Stimulated activated naive CD8-positive, alpha-beta T cell treated with anti-CD3 and anti-CD28 coated beads, Interleukin-15, amount 100 ng/mL, for 72 hours (primary cell): ENCODE measurements around the gene NTF4.
"Not testable (repeated sequence)": the region's sequence is repeated elsewhere in the genome, so short reads cannot be mapped to it uniquely, and the experiment has no call there.

ENCODE experiments used
- ATAC-seq: fragments of 150-1000 bp; cut with Tn5 transposase; 2 replicates; pipeline ENCODE4 v1.10.0; 2021; ENCODE audit warnings: mild to moderate bottlenecking, moderate library complexity
- DNase-seq, 2 donors: peaks; one replicate each; pipeline ENCODE4 v3.0.0; 2021 to 2022
- H3K27ac Mint-ChIP-seq, 2 donors: one replicate each; pipeline ENCODE4 v1.8.0; 2022; ENCODE audit warnings: mild to moderate bottlenecking in 2 of 2, mixed read lengths in 2 of 2, moderate library complexity in 2 of 2
- H3K27me3 Mint-ChIP-seq: one replicate; pipeline ENCODE4 v1.8.0; 2022; ENCODE audit warnings: mixed read lengths
- H3K4me1 Mint-ChIP-seq: one replicate; pipeline ENCODE4 v1.8.0; 2022; ENCODE audit warnings: mild to moderate bottlenecking, mixed read lengths
- H3K4me3 Mint-ChIP-seq, 2 donors: one replicate each; pipeline ENCODE4 v1.8.0; 2022; ENCODE audit warnings: mild to moderate bottlenecking in 2 of 2, mixed read lengths in 2 of 2, moderate library complexity in 1 of 2
- H3K9me3 Mint-ChIP-seq, 2 donors: one replicate each; pipeline ENCODE4 v1.8.0; 2022; ENCODE audit warnings: mixed read lengths in 2 of 2

NTF4 gene

GRCh38 chr19:49071860-49072547 is 7.4 kb upstream of the NTF4 start:
- Mint-ChIP-seq H3K4me1 (peaks cover 12% of the 10 kb centered on the region), H3K27me3 (peaks cover 92% of the 10 kb centered on the region), H3K9me3 (peaks cover 5 to 16% of the 10 kb centered on the region in 2 donors), H3K27ac (no peak overlapping the region), H3K4me3 (peak overlapping the region in 1 of 2 donors; percentile 16)
- ATAC-seq, result no peak
- no peak for DNase-seq

- DNase-seq (no peak), ATAC-seq (no peak)
- Mint-ChIP-seq H3K9me3 (peaks cover 5 to 16% of the 10 kb centered on the region in 2 donors), H3K4me1 (peaks cover 12% of the 10 kb centered on the region), H3K4me3 (no peak overlapping the region), H3K27me3 (peaks cover 97% of the 10 kb centered on the region), H3K27ac (no peak overlapping the region)
Observed at GRCh38 chr19:49070416-49070815, 5.8 kb upstream of the NTF4 start.

- DNase-seq (no peak), ATAC-seq (no peak)
- Mint-ChIP-seq H3K27me3 (peaks cover 93% of the 10 kb centered on the region), H3K9me3 (peaks cover 5 to 16% of the 10 kb centered on the region in 2 donors), H3K4me3 (no peak overlapping the region), H3K27ac (no peak overlapping the region), H3K4me1 (peaks cover 12% of the 10 kb centered on the region)
Observed at GRCh38 chr19:49069026-49069425, 4.4 kb upstream of the NTF4 start.

GRCh38 chr19:49067554-49067953 is 2.9 kb upstream of the NTF4 start:
- peaks cover 1% of the 10 kb centered on the region for H3K4me1 Mint-ChIP-seq
- DNase-seq (no peak), ATAC-seq (no peak)
- H3K27ac Mint-ChIP-seq, result no peak overlapping the region
- H3K27me3 Mint-ChIP-seq, result peaks cover 90% of the 10 kb centered on the region
- no peak overlapping the region for H3K4me3 Mint-ChIP-seq
- H3K9me3 Mint-ChIP-seq, result peaks cover 5 to 16% of the 10 kb centered on the region in 2 donors

GRCh38 chr19:49065905-49066512 is 1.4 kb upstream of the NTF4 start:
- Mint-ChIP-seq H3K27ac (no peak overlapping the region), H3K4me1 (no peaks in the 10 kb centered on the region)

DNA sequence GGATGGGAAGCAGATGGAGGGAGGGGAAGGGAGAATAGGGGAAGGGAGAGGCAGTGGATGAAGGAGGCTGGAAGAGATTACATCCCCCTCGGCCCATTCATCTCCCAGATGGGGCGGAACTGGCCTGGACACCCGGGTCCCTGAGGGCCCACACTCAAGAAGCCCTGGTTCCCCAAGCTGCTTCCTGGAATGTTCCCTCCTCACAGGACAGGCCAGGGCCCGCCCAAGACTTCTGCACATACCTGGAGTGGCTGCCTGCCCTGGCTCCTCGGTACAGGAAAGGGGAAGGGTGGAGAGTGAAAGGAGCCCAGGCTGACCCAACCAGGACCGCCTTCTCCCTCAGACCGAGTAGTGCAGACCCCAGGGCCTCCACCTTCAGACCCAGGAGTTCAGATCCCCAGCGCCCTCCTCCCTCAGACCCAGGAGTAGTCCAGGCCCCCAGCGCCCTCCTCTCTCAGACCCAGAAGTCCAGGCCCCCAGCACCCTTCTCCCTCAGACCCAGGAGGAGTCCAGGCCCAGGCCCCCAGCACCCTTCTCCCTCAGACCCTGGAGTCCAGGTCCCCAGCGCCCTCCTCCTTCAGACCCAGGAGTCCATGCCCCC is 489 bp downstream of the NTF4 start:
- Mint-ChIP-seq H3K4me1 (no peaks in the 10 kb centered on the region), H3K27me3 (peaks cover 87% of the 10 kb centered on the region), H3K9me3 (peaks cover 0 to under 1% of the 10 kb centered on the region in 2 donors), H3K4me3 (no peak overlapping the region), H3K27ac (no peak overlapping the region)
- DNase-seq, result no peak
- peak; percentile 47 for ATAC-seq

More at GRCh38 chr19:49065905-49066512, 1.4 kb upstream of the NTF4 start:
- H3K9me3 Mint-ChIP-seq, result peaks cover 5 to 16% of the 10 kb centered on the region in 2 donors
- DNase-seq (no peak), ATAC-seq (no peak)
- H3K4me3 Mint-ChIP-seq, result no peak overlapping the region
- H3K27me3 Mint-ChIP-seq, result peaks cover 87% of the 10 kb centered on the region

- peaks cover 87% of the 10 kb centered on the region for H3K27me3 Mint-ChIP-seq
- H3K4me3 Mint-ChIP-seq, result no peak overlapping the region
- H3K4me1 Mint-ChIP-seq, result peaks cover 19% of the 10 kb centered on the region
- H3K9me3 Mint-ChIP-seq, result no peaks in the 10 kb centered on the region
- DNase-seq (no peak), ATAC-seq (no peak)
- no peak overlapping the region for H3K27ac Mint-ChIP-seq
Observed at GRCh38 chr19:49061445-49061844, 3.2 kb downstream of the NTF4 start.

- H3K27me3 Mint-ChIP-seq, result peaks cover 87% of the 10 kb centered on the region
- ATAC-seq, result no peak
- no peak overlapping the region for H3K4me3 Mint-ChIP-seq
- peaks cover 23% of the 10 kb centered on the region for H3K4me1 Mint-ChIP-seq
- no peak for DNase-seq
- H3K9me3 Mint-ChIP-seq, result no peaks in the 10 kb centered on the region
- H3K27ac Mint-ChIP-seq, result no peak overlapping the region
Observed at GRCh38 chr19:49061000-49061399, 3.6 kb downstream of the NTF4 start.

DNA sequence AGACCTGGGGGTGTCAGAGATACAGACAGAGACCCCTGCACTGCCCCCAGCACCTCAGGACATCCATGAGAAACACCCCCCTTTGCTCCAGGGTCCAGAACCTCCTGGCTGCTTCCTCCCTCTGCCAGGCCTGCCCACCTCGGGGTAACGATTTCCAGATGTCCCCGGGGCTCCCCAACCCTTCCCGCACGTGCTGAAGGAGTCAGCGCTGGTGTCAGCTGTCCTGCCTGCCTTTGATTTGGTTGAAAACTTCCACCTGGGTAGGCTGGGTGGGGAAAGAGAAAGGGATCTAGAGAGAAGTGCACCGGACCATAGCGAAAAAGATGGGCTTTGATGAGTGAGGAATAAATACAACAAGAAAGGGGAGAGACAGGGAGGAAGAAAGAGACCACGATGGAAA is 5.6 kb downstream of the NTF4 start:
- ATAC-seq (no peak), DNase-seq (no peak)
- Mint-ChIP-seq H3K4me3 (no peak overlapping the region), H3K27ac (no peak overlapping the region), H3K4me1 (peaks cover 25% of the 10 kb centered on the region), H3K9me3 (no peaks in the 10 kb centered on the region), H3K27me3 (peaks cover 84% of the 10 kb centered on the region)

DNA sequence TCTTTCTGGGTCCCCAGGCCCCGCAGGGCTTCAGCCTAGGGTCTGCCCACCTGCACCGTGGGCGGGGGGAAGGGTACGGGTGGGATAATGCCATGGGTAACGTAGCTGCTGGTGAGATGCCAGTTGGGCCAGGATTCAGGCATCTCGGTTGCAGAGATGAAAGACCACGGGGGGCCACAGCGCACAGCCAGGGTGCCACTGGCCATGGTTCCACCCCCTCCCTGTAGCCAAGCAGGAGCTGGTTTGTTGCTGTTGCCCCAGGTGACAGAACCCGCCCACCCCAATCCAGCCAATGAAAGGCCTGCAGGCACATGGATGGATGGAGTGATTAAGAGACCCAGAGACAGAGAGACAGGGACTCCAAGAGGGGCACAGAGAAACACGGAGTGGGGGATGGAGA is 6.1 kb downstream of the NTF4 start:
- ATAC-seq (no peak), DNase-seq (peak in 1 of 2 donors; percentile 33)
- Mint-ChIP-seq H3K4me1 (peaks cover 25% of the 10 kb centered on the region), H3K27ac (no peak overlapping the region), H3K9me3 (no peaks in the 10 kb centered on the region), H3K27me3 (peaks cover 79% of the 10 kb centered on the region), H3K4me3 (no peak overlapping the region)

DNA sequence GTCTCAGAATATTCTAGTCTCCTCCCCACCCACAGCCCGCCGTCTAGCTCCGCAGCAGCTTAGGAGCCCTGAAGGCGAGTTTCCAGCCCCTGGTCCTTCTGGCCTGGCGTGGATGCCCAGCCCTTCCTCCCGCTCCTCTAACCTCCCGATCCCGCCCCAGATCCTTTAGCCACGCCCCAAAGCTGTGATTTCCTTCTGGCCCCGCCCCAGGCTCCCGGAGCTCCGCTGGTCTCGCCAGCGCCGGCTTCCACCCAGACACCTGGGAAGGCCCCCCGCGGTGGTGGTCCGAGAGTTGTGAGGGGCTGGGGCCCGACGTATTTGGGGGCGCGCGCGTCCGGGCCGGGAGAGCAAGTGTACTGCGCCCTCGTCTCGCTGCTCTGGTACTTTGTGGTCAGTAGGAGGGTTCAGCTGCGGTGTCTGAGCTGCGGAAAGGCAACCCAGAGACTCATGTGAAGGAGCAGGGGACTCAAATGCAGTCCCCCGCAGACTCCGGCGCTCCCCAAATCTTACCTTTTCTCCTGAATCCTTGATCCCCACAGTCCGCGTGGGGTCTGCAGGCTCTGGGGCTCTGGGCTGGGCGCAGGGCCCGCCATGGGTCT is 6.9 kb downstream of the NTF4 start, which contains the start of gene CGB7:
Gene CGB7, minus strand, starts transcription at position 114 of the 599 bp plus-strand sequence. CDS start 2,374 bp downstream, outside the sequence.
- DNase-seq (peak in 1 of 2 donors; percentile 23), ATAC-seq (no peak)
- Mint-ChIP-seq H3K27me3 (peaks cover 73% of the 10 kb centered on the region), H3K27ac (no peak within 1 kb of the TSS), H3K9me3 (no peaks in the 10 kb centered on the region), H3K4me1 (peaks cover 25% of the 10 kb centered on the region), H3K4me3 (peak within 1 kb of the TSS; percentile 78 to 85)

GRCh38 chr19:49056902-49057596 is 7.6 kb downstream of the NTF4 start:
- H3K4me3 Mint-ChIP-seq, result peak overlapping the region; percentile 78 to 85
- H3K27ac Mint-ChIP-seq, DNase-seq, ATAC-seq, H3K9me3 Mint-ChIP-seq: not testable (repeated sequence)
- H3K27me3 Mint-ChIP-seq, result peaks cover 73% of the 10 kb centered on the region
- H3K4me1 Mint-ChIP-seq, result peaks cover 25% of the 10 kb centered on the region

- DNase-seq (peak; percentile 57 to 66), ATAC-seq (peak; percentile 80)
- no peaks in the 10 kb centered on the region for H3K9me3 Mint-ChIP-seq
- no peak overlapping the region for H3K27ac Mint-ChIP-seq
- H3K27me3 Mint-ChIP-seq, result peaks cover 66% of the 10 kb centered on the region
- H3K4me1 Mint-ChIP-seq, result peaks cover 25% of the 10 kb centered on the region
- peak overlapping the region; percentile 78 to 85 for H3K4me3 Mint-ChIP-seq
Observed at GRCh38 chr19:49056101-49056901, 8.3 kb downstream of the NTF4 start.

- not testable (repeated sequence) for H3K9me3 Mint-ChIP-seq, DNase-seq, H3K27ac Mint-ChIP-seq, H3K27me3 Mint-ChIP-seq, H3K4me1 Mint-ChIP-seq, ATAC-seq, H3K4me3 Mint-ChIP-seq
Observed at GRCh38 chr19:49050376-49051033, 14.1 kb downstream of the NTF4 start.
